Activated naive CD4-positive, alpha-beta T cell treated with anti-CD3 and anti-CD28 coated beads for 36 hours (primary cell): Measurements from ENCODE around the gene NIT2. TPM values are rescaled to one million over a fixed set of nuclear protein-coding genes. Genes with fewer than 3 reads are reported as not detected.

Source experiments
- CTCF ChIA-PET: fragments of 350-600 bp; sonication (Branson Sonifier 250); formaldehyde crosslinking; loops from one replicate; lab custom pipeline; 2021; ENCODE audit warnings: antibody characterized with exemption; lab: Charles Lee
- DNase-seq: peaks from one replicate; pipeline ENCODE4 v3.0.0-alpha.2; 2020
- H3K27ac Mint-ChIP-seq: one replicate; pipeline ENCODE4 v1.8.0; 2021; ENCODE audit warnings: mild to moderate bottlenecking, mixed read lengths
- H3K27me3 Mint-ChIP-seq: one replicate; pipeline ENCODE4 v1.8.0; 2021; ENCODE audit warnings: low read depth, mixed read lengths
- H3K36me3 Mint-ChIP-seq: one replicate; pipeline ENCODE4 v1.8.0; 2021; ENCODE audit warnings: low read depth, mixed read lengths
- H3K4me1 Mint-ChIP-seq: one replicate; pipeline ENCODE4 v1.8.0; 2021; ENCODE audit warnings: low read depth, mixed read lengths
- H3K4me3 Mint-ChIP-seq: one replicate; pipeline ENCODE4 v1.8.0; 2021; ENCODE audit warnings: mild to moderate bottlenecking, moderate library complexity, mixed read lengths
- H3K9me3 Mint-ChIP-seq: one replicate; pipeline ENCODE4 v1.8.0; 2021; ENCODE audit warnings: mixed read lengths
- intact Hi-C: fragments of 100-400 bp; cut with micrococcal nuclease; formaldehyde crosslinking; loops from one replicate; pipeline ENCODE4 v1.15.1; 2023
- total RNA-seq, 2 experiments: library from RNA; stranded (reverse); gene quantifications; one replicate each; pipeline ENCODE4 v1.2.3, GENCODE V29; 2021

Gene NIT2, protein sequence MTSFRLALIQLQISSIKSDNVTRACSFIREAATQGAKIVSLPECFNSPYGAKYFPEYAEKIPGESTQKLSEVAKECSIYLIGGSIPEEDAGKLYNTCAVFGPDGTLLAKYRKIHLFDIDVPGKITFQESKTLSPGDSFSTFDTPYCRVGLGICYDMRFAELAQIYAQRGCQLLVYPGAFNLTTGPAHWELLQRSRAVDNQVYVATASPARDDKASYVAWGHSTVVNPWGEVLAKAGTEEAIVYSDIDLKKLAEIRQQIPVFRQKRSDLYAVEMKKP
- 10 to 100 TPM; 69.1 to 76.0 TPM for total RNA-seq

DNA sequence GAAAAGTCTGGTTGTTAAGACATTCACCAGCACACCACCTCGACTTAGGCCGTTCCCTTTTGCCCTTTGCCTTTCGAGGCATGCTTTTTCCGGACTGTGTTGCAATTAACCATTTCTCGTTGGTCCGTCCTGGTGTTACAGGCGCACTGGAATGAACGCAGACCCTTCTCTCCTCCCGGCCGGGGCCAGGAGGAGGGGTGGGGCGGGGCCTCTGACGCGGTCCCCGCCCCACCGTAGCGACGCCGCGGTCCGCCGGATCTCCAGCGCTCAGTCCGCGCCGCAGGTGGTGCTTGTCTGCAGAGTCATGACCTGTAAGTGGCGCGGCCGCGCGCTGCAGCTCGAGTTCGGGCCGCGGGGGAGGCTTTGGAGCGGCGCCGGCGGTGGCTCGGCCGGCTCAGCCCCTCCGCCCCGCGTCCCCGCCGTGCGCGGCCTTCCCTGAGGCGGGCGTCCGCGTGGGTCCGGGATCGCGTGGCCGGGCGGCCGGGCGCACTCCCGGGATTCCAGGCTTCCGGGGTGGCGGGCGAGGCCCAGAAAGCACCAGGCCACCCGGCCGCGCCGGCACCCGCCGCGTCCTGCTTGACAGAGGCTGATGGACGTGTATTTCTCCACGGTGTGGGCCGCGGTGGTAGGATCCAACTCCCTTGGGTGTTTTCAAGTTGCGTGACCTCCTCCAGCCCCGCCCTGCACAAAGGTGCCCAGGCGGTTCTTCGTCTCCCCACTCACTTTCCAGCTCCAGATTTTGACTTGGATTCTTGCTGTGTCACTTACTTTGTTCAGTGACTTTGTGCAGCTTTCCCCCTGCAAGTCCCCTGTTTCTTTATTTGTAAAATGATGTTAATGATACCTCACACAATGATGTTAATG lies at the start of gene NIT2:
Gene NIT2 (plus strand): TSS at position 270 of the 864 bp plus-strand sequence. CDS start 35 bp downstream, at position 305.
- no peaks in the 10 kb centered on the region for H3K9me3 Mint-ChIP-seq
- no peaks in the 10 kb centered on the region for H3K27me3 Mint-ChIP-seq
- peak within 1 kb of the TSS; percentile 86 for H3K4me3 Mint-ChIP-seq
- peak within 1 kb of the TSS; percentile 86 for H3K27ac Mint-ChIP-seq
- H3K4me1 Mint-ChIP-seq, result peaks cover 26% of the 10 kb centered on the region
- DNase-seq, result peak; percentile 82
- intact Hi-C loops, result loop anchor here (1.0 to 10.0 kb wide), 8 partner anchors 16 to 1240 kb away; partner anchors contain the start of genes LNP1, PCNP, TBC1D23 and TFG
- peaks cover 4% of the 10 kb centered on the region for H3K36me3 Mint-ChIP-seq
- CTCF ChIA-PET, result interaction anchor here (0.7 to 1.6 kb wide), 5 partner anchors 17 to 299 kb away, joined by 3 to 7 read pairs (median 3); no protein-coding TSS in a partner anchor

DNA sequence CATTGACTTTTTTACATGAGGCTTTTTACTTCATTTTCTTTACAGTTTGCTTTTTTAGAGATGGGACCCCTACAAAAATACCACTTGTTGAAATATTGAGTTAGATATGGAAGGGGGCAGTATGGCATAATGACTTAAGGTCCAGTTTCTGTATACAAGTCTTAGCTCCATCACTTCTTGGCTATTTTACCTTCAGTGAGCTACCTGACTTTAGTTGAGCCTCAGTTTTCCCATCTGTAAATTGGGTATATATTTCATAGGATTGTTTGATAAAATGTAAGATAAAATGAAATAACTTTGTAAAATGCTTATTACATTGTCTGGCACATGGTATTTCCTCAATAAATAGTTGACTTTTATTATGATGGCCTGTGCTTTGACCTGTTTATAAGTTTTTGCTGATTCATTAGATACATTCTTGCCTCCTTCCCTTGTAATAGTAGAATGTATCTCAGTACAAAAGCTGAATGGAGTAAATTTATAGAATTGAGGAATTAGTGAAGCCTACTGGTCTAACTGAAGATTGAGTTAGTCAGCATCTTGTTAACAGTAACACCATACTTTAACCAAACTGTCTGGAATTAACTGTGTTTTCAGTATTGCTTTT lies 46.2 kb upstream of the NIT2 start:
- peaks cover 16% of the 10 kb centered on the region for H3K36me3 Mint-ChIP-seq
- no peak for DNase-seq
- no peak overlapping the region for H3K4me3 Mint-ChIP-seq
- H3K9me3 Mint-ChIP-seq, result no peaks in the 10 kb centered on the region
- CTCF ChIA-PET, result interaction anchor here (0.6 to 0.7 kb wide), 2 partner anchors 303 to 440 kb away, joined by 3 to 4 read pairs; no protein-coding TSS in a partner anchor
- intact Hi-C loops, result no loop called here
- no peaks in the 10 kb centered on the region for H3K4me1 Mint-ChIP-seq
- no peaks in the 10 kb centered on the region for H3K27me3 Mint-ChIP-seq
- no peak overlapping the region for H3K27ac Mint-ChIP-seq

DNA sequence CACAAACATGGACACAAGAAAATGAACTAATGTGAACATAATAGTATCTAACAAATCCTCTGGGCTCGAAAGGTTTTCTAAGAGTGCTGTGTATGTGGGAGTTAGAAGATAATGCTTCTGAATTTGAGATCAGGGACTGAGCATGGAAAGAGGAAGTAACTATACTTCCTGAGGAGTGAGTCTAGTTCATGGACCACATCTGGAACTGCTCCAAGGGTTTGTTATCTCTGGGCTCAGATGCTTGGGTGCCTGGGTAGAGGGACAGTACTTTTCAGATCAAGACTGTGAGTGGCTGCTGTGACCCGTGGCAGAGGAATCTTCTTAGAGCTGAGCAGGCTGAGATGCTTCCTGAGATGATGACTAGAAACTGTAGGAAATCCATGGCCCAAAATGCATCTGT lies 45.2 kb upstream of the NIT2 start:
- DNase-seq, result no peak
- Mint-ChIP-seq H3K4me3 (no peak overlapping the region), H3K36me3 (peaks cover 17% of the 10 kb centered on the region), H3K9me3 (no peaks in the 10 kb centered on the region), H3K27me3 (no peaks in the 10 kb centered on the region), H3K27ac (no peak overlapping the region), H3K4me1 (no peaks in the 10 kb centered on the region)
- CTCF ChIA-PET, result no interaction called here
- intact Hi-C loops, result no loop called here

DNA sequence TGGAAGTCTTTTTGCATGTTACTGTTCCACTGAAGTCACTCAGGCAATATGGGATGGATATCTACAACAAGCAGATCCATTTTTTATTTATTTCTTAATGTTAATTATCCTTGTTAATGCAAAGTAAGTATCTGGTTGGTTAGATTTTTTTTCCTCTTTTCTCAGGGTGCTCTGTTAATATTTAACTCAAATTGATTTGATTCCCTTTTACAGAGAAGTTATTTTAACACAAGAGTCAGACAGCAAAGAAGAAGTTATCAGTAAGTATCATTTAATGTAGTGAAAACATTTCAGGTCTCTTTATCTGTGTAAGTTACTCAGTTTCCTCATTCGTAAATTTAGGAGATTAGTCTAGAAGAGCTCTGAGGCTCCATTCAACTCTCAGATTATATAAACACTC lies 39.5 kb upstream of the NIT2 start:
- CTCF ChIA-PET, result interaction anchor here (1.3 kb wide), 1 partner anchor 41 kb away, joined by 4 read pairs; no protein-coding TSS in a partner anchor
- Mint-ChIP-seq H3K27me3 (no peaks in the 10 kb centered on the region), H3K27ac (no peak overlapping the region), H3K4me1 (no peaks in the 10 kb centered on the region), H3K36me3 (peaks cover 14% of the 10 kb centered on the region), H3K4me3 (no peak overlapping the region), H3K9me3 (no peaks in the 10 kb centered on the region)
- DNase-seq, result no peak
- intact Hi-C loops, result no loop called here

DNA sequence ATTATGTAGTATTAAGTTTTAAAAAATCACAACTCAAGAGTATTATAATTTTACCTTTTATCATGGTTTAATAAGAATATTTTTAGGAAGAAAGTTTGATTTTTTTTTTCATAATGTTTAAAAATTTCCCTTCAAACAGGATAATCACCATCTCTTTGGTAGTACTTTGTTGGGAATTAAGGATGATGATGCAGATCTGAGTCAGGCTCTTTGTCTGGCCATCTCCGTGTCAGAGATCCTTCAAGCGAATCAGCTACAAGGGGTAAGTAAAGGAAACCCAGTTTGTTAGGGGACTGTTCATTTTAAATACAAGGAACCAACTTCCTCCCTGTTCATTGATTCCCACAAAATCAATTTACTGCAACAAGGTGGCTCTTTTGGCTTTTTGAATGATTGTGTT lies 36.8 kb upstream of the NIT2 start:
- no peaks in the 10 kb centered on the region for H3K27me3 Mint-ChIP-seq
- H3K27ac Mint-ChIP-seq, result no peak overlapping the region
- H3K36me3 Mint-ChIP-seq, result peaks cover 13% of the 10 kb centered on the region
- no peak for DNase-seq
- no peak overlapping the region for H3K4me3 Mint-ChIP-seq
- CTCF ChIA-PET, result no interaction called here
- intact Hi-C loops, result no loop called here
- H3K9me3 Mint-ChIP-seq, result no peaks in the 10 kb centered on the region
- H3K4me1 Mint-ChIP-seq, result no peaks in the 10 kb centered on the region

DNA sequence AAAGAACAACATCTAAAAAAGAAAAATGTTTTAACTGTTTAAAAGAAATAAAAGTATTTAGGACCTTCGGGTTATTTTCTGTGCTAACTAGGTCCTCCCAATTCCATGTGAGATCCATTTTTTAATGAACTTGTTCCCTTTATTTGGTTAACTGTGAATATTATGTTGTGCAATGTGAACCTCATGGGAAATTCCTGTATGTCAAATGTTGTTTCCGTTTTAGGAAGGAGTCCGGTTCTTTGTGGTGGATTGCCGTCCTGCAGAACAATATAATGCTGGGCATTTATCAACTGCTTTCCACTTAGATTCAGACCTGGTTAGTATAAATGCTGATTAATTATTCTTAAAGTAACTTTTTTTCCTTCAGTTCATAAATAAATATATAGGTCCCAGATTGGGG lies 35.5 kb upstream of the NIT2 start:
- intact Hi-C loops, result no loop called here

DNA sequence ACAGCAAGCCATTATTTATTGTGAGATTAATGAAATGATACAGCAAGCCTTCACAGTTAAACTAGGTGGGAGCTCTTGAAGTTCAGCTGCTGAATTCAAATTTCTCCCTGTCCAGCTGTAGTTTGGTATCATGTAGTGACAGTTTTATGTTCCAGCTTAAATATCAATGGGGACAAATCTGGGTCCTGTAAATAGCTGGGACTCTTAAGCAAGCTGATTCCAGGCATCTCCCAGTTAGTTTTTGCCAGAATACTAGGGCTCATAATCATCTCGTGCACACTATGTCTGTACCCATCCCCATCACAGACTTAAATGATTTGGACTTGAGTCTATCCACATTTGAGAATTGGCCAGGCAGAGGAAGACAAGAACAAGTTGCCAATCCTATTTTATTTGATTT lies 27.9 kb upstream of the NIT2 start:
- Mint-ChIP-seq H3K4me1 (no peaks in the 10 kb centered on the region), H3K27me3 (no peaks in the 10 kb centered on the region), H3K9me3 (no peaks in the 10 kb centered on the region), H3K36me3 (peaks cover 4% of the 10 kb centered on the region), H3K27ac (no peak overlapping the region), H3K4me3 (no peak overlapping the region)
- CTCF ChIA-PET, result interaction anchor here (1.1 kb wide), 1 partner anchor 238 kb away, joined by 3 read pairs; no protein-coding TSS in a partner anchor
- intact Hi-C loops, result no loop called here
- DNase-seq, result no peak

More for the DNA sequence above, 35.5 kb upstream of the NIT2 start:
- Mint-ChIP-seq H3K4me1 (no peaks in the 10 kb centered on the region), H3K9me3 (no peaks in the 10 kb centered on the region), H3K4me3 (no peak overlapping the region), H3K36me3 (peaks cover 13% of the 10 kb centered on the region), H3K27me3 (no peaks in the 10 kb centered on the region), H3K27ac (no peak overlapping the region)
- no peak for DNase-seq
- CTCF ChIA-PET, result interaction anchor here (1.0 kb wide), 1 partner anchor 14 kb away, joined by 3 read pairs; no protein-coding TSS in a partner anchor

DNA sequence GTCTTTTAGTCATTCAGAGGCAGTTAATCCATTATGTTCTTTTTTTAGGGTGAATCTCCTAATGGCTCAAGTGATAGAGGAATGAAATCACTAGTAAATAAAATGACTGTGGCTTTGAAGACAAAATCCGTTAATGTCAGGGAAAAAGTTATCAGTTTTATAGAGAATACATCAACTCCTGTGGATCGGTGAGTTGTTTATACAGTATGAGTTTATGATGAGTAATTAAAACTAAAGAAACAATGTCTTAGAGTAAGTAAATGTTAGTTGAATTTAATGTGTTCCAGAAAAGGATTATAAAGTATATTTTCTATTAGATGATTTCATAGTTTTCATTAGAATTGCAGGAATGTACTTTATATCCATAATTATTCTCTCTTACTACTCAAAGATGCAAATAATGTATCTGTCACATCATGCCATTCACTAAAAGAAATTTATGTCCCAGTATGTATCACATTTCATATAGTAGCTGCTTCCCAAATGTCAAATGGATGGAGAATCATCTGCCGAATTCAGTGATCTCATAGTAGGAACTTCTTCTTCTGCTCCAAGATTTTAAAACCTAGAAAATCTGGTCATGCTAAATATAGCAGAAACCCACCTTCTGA lies 24.1 kb upstream of the NIT2 start:
- CTCF ChIA-PET, result no interaction called here
- Mint-ChIP-seq H3K36me3 (no peaks in the 10 kb centered on the region), H3K27ac (no peak overlapping the region), H3K4me1 (no peaks in the 10 kb centered on the region), H3K4me3 (no peak overlapping the region), H3K9me3 (no peaks in the 10 kb centered on the region), H3K27me3 (no peaks in the 10 kb centered on the region)
- intact Hi-C loops, result no loop called here
- DNase-seq, result no peak

DNA sequence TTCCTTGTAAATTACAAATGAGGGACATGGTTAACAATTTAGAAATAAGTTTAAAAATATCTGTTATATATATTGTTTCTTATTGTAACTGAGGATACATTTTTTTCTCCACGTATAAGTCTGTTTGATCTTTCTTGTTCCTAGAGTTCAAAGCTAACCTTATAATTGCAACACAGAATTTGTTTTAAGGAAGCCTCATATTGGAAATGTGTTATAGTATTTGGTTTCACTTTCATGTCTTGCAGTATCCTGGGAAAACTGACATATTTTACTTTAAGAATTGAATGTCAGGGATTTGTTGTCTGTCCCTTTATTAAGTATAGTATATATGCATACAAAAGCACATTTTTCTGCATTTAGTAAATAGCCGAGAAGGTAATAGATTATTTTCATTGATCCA lies 23.5 kb upstream of the NIT2 start:
- DNase-seq, result no peak
- H3K27me3 Mint-ChIP-seq, result no peaks in the 10 kb centered on the region
- CTCF ChIA-PET, result no interaction called here
- H3K4me3 Mint-ChIP-seq, result no peak overlapping the region
- H3K27ac Mint-ChIP-seq, result no peak overlapping the region
- intact Hi-C loops, result no loop called here
- no peaks in the 10 kb centered on the region for H3K36me3 Mint-ChIP-seq
- no peaks in the 10 kb centered on the region for H3K9me3 Mint-ChIP-seq
- H3K4me1 Mint-ChIP-seq, result no peaks in the 10 kb centered on the region

DNA sequence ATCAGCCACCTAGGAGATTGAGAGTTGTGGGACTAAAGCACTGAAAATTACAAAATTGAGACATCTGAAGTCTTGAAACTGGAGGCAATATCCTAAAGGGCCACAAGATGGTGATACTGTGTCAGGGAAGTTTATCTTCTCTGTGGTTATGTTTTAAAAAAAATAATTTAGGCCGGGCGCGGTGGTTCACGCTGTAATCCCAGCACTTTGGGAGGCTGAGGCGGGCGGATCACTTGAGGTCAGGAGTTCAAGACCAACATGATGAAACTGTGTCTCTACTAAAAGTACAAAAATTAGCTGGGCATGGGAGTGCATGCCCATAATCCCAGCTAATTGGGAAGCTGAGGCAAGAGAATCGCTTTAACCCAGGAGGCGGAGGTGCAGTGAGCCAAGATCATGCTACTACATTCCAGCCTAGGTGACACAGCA lies 17.9 kb upstream of the NIT2 start:
- H3K27me3 Mint-ChIP-seq, result no peaks in the 10 kb centered on the region
- CTCF ChIA-PET, result interaction anchor here (0.6 to 2.5 kb wide), 14 partner anchors 10 to 430 kb away, joined by 3 to 16 read pairs (median 3); no protein-coding TSS in a partner anchor
- intact Hi-C loops, result loop anchor here (1.0 to 5.0 kb wide), 9 partner anchors 84 to 1066 kb away; no protein-coding TSS in a partner anchor
- peak overlapping the region; percentile 18 for H3K4me3 Mint-ChIP-seq
- DNase-seq, result peak; percentile 55
- H3K36me3 Mint-ChIP-seq, result peaks cover 5% of the 10 kb centered on the region
- H3K4me1 Mint-ChIP-seq, result peaks cover 13% of the 10 kb centered on the region
- no peak overlapping the region for H3K27ac Mint-ChIP-seq
- no peaks in the 10 kb centered on the region for H3K9me3 Mint-ChIP-seq

DNA sequence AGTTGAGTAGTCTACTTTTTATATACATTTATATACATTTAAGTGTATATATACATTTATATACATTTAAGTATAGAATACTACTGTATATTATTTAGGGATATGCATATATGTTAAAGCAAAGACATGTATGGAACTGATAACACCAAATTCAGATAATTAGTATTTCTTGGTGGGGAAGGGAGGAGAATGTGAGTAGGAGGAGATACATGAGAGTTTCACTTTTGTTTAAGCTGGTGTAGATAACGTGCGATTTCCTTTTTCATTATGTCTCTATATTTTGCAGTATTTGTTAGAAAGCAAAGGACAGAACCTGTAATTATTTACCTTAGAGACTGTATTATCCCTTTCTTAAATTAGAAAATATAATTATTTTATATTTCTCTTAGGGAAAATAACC lies 16.6 kb upstream of the NIT2 start:
- Mint-ChIP-seq H3K4me1 (peaks cover 13% of the 10 kb centered on the region), H3K4me3 (no peak overlapping the region), H3K36me3 (peaks cover 5% of the 10 kb centered on the region), H3K9me3 (no peaks in the 10 kb centered on the region), H3K27me3 (no peaks in the 10 kb centered on the region), H3K27ac (no peak overlapping the region)
- CTCF ChIA-PET, result interaction anchor here (0.7 to 2.5 kb wide), 3 partner anchors 17 to 282 kb away, joined by 3 to 16 read pairs (median 3); no protein-coding TSS in a partner anchor
- DNase-seq, result no peak
- intact Hi-C loops, result loop anchor here (1.0 to 5.0 kb wide), 5 partner anchors 16 to 1064 kb away; partner anchors contain the start of gene NIT2
